Panc1 (cell line): ENCODE data around the gene ADAR. TPM values are rescaled to one million over a fixed set of nuclear protein-coding genes. Genes with fewer than 3 reads are reported as not detected.

Experiments
- ATAC-seq: fragments of 200-7000 bp; cut with Tn5 transposase; 2 replicates; pipeline ENCODE4 v1.9.1; 2020; ENCODE audit warnings: mild to moderate bottlenecking, moderate library complexity
- BruUV-seq: library from RNA; stranded (reverse); fragments of 400-500 nt; replicated peaks from 2 replicates; lab custom pipeline; 2021; lab: Mats Ljungman, UMichigan
- CTCF ChIA-PET: fragments of 300-600 bp; sonication (Branson Sonifier 250); formaldehyde crosslinking; loops from one replicate; lab custom pipeline; 2022; ENCODE audit warnings: antibody characterized with exemption; lab: Charles Lee
- POLR2A ChIA-PET: fragments of 300-600 bp; sonication (Branson Sonifier 250); formaldehyde crosslinking; loops from one replicate; lab custom pipeline; 2022; ENCODE audit warnings: antibody characterized with exemption; lab: Charles Lee
- DNase-seq: peaks from one replicate; pipeline ENCODE4 v3.0.0-alpha.2; 2010; ENCODE audit warnings: low read depth, low spot score
- H3K27ac ChIP-seq: 2 replicates; pipeline ENCODE4 v1.5.1; 2011; ENCODE audit warnings: mild to moderate bottlenecking, low read length, inconsistent platforms
- H3K27me3 ChIP-seq: fragments of 200-500 bp; sonication (Bioruptor generic); 2 replicates; pipeline ENCODE4 v1.6.0; 2014; ENCODE audit warnings: low read length, inconsistent platforms; ENCODE audit not compliant: control insufficient read depth, insufficient read depth
- H3K36me3 ChIP-seq: fragments of 200-500 bp; sonication (Bioruptor generic); 2 replicates; pipeline ENCODE4 v1.5.1; 2014; ENCODE audit warnings: inconsistent platforms, mild to moderate bottlenecking, low read length, moderate library complexity; ENCODE audit not compliant: control insufficient read depth, insufficient read depth
- H3K4me1 ChIP-seq: 2 replicates; pipeline ENCODE4 v1.5.1; 2011; ENCODE audit warnings: inconsistent platforms, mild to moderate bottlenecking, low read length, moderate library complexity; ENCODE audit not compliant: control insufficient read depth, insufficient read depth
- H3K4me3 ChIP-seq, 2 experiments: 2 replicates each; pipeline ENCODE4 v1.5.1; 2011 to 2012; ENCODE audit warnings: low read depth in 2 of 2, low read length in 2 of 2, mild to moderate bottlenecking in 2 of 2, inconsistent platforms in 1 of 2, moderate library complexity in 1 of 2
- H3K9me3 ChIP-seq: fragments of 200-500 bp; sonication (Bioruptor generic); 2 replicates; pipeline ENCODE4 v1.5.1; 2014; ENCODE audit warnings: low read depth, mild to moderate bottlenecking, inconsistent platforms, low read length, moderate library complexity; ENCODE audit not compliant: control insufficient read depth, insufficient read depth
- CTCF ChIP-seq: fragments of 450-650 bp; IDR thresholded peaks from 2 replicates; pipeline ENCODE4 v1.5.1; 2017; ENCODE audit warnings: mild to moderate bottlenecking
- POLR2AphosphoS5 ChIP-seq: IDR thresholded peaks from 2 replicates; pipeline ENCODE4 v1.6.1; 2012; ENCODE audit warnings: mild to moderate bottlenecking, low read depth, low read length, moderate library complexity
- REST ChIP-seq, 2 experiments: IDR thresholded peaks; 2 replicates each; pipeline ENCODE4 v1.6.1; 2011 to 2012; ENCODE audit warnings: low read depth in 2 of 2, control low read depth in 1 of 2, low read length in 1 of 2, mild to moderate bottlenecking in 1 of 2, moderate library complexity in 1 of 2; ENCODE audit not compliant: insufficient read depth in 1 of 2
- SIN3A ChIP-seq: IDR thresholded peaks from 2 replicates; pipeline ENCODE4 v1.6.1; 2012; ENCODE audit warnings: low read depth, mild to moderate bottlenecking, low read length, moderate library complexity, borderline replicate concordance; ENCODE audit not compliant: insufficient read depth
- TCF7L2 ChIP-seq: IDR thresholded peaks from 2 replicates; pipeline ENCODE4 v1.6.1; 2011; ENCODE audit warnings: mild to moderate bottlenecking, low read depth, low read length, inconsistent platforms
- in situ Hi-C: cut with HindIII; loops from 2 replicates; pipeline ENCODE4 v1.10.0; 2016; ENCODE audit warnings: low sequenced_read_pairs, low pct_unique_long_range_greater_than_20kb
- intact Hi-C: fragments of 100-400 bp; cut with micrococcal nuclease; formaldehyde crosslinking; loops from one replicate; pipeline ENCODE4 v1.10.0; 2022; ENCODE audit not compliant: unreplicated experiment
- total RNA-seq: library from RNA; stranded (reverse); gene quantifications from one replicate; pipeline ENCODE4 v1.2.1, GENCODE V29; 2021; ENCODE audit not compliant: unreplicated experiment

ADAR gene
- total RNA-seq, 1 experiment from 2014 or later = 136 TPM

DNA sequence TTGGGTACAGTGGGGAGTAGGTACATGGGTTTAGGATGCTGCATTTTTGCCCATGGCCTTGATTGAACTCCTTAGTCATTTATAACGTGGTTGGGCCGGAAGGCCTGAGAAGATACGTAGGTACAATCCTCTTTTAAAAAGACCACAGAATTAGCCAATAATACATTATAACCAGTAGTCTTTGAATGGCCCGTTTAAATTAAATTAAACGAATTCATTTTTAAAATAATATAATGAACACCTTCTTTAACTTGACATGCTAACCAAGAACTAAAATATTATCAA, 20.1 kb upstream of the ADAR start:
- H3K9me3 ChIP-seq = peaks cover 17% of the 10 kb centered on the region; the same call in 1 of the 2 replicates
- H3K36me3 ChIP-seq = peaks cover under 1% of the 10 kb centered on the region
- H3K27ac ChIP-seq = peak overlapping the region; percentile 99
- ChIA-PET CTCF (no interaction called here), POLR2A (no interaction called here)
- intact Hi-C loops (no loop called here), in situ Hi-C loops (no loop called here)
- H3K4me1 ChIP-seq = peaks cover 10% of the 10 kb centered on the region; the same call in 1 of the 2 replicates
- H3K4me3 ChIP-seq = peak overlapping the region; percentile 81 to 88
- TF ChIP-seq REST (IDR thresholded peaks at IDR 0.05; ENCODE audit: insufficient read depth in 1 of 2, low read depth in 2 of 2, low read length in 1 of 2) = no peak
- TF ChIP-seq SIN3A = no peak
- no peak for TF ChIP-seq TCF7L2
- no peak for TF ChIP-seq CTCF
- no peak for TF ChIP-seq POLR2AphosphoS5
- TSS peak; percentile 97 for BruUV-seq
- DNase-seq (no peak), ATAC-seq (peak; percentile 37; the same call in 1 of the 2 replicates)
- peaks cover 7% of the 10 kb centered on the region; the same call in 1 of the 2 replicates for H3K27me3 ChIP-seq

GRCh38 chr1:154627257-154628120, 19.5 kb upstream of the ADAR start:
- Histone ChIP-seq H3K27me3 (peaks cover 7% of the 10 kb centered on the region; the same call in 1 of the 2 replicates), H3K36me3 (peaks cover 2% of the 10 kb centered on the region), H3K4me3 (peak overlapping the region; percentile 81 to 88), H3K4me1 (peaks cover 12% of the 10 kb centered on the region; the same call in 1 of the 2 replicates), H3K27ac (peak overlapping the region; percentile 99), H3K9me3 (peaks cover 17% of the 10 kb centered on the region; the same call in 1 of the 2 replicates)
- ChIA-PET CTCF (no interaction called here), POLR2A (interaction anchor here (0.6 kb wide), 1 partner anchor 185 kb away, joined by 12 read pairs; no protein-coding TSS in a partner anchor)
- BruUV-seq = no TSS peak
- intact Hi-C loops (no loop called here), in situ Hi-C loops (no loop called here)
- TF ChIP-seq SIN3A (peak; percentile 51; the same call in 1 of the 2 replicates), REST (IDR thresholded peaks at IDR 0.05; ENCODE audit: insufficient read depth in 1 of 2, low read depth in 2 of 2, low read length in 1 of 2) (no peak), POLR2AphosphoS5 (peak; percentile 70)
- peak; percentile 86 for ATAC-seq
- peak; percentile 71 for DNase-seq
